Measurements from ENCODE around the gene EDAR.

GRCh38 chr2:108949316-108950239 lies 39.4 kb downstream of the EDAR start:
- TF ChIP-seq POLR2AphosphoS5 (IDR thresholded peaks at IDR 0.05; ENCODE audit: low read depth, low read length) (no peak), SIN3A (IDR thresholded peaks at IDR 0.05; ENCODE audit: borderline replicate concordance, insufficient read depth, low read length) (no peak), TAF1 (IDR thresholded peaks at IDR 0.05; ENCODE audit: borderline replicate concordance, insufficient read depth, low read length) (no peak)
